Gastroesophageal sphincter (tissue), 3 donors: ENCODE results near the gene CCDC178.
"Not testable (repeated sequence)": the region's sequence is repeated elsewhere in the genome, so short reads cannot be mapped to it uniquely, and the experiment has no call there.

Experiments used
- EP300 ChIP-seq: sonication (generic); formaldehyde crosslinking; IDR thresholded peaks from one replicate; pipeline ENCODE4 v1.6.1; 2017; ENCODE audit warnings: antibody characterized with exemption, mild to moderate bottlenecking
- POLR2AphosphoS5 ChIP-seq: sonication (generic); formaldehyde crosslinking; IDR thresholded peaks from one replicate; pipeline ENCODE4 v1.6.1; 2017; ENCODE audit warnings: antibody characterized with exemption
- TF ChIP-seq, protein P1 (sequence below), 4 experiments: fragments of 200-600 bp in 2 of 4; fragments of 450-650 bp in 2 of 4; sonication (generic) in 1 of 4; IDR thresholded peaks; one replicate each; pipeline ENCODE4 v1.5.1; 2017 to 2019; ENCODE audit warnings: antibody characterized with exemption in 4 of 4, mild to moderate bottlenecking in 2 of 4, moderate library complexity in 2 of 4

DNA sequence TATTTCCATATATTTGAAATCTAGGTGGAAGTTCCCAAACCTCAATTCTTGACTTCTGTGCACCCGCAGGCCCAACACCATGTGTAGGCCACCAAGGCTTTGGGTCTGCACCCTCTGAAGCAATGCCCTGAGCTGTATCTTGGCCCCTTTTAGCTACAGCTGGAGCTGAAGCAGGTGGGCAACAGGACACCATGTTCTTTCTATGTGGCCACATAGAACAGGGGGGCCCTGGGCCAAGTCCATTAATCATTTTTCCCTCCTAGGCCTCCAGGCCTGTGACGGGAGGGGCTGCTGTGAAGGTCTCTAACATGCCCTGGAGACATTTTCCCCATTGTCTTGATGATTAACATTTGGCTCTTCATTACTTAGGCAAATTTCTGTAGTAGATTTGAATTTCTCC lies 488.2 kb downstream of the CCDC178 start:
- TF ChIP-seq EP300, POLR2AphosphoS5: not testable (repeated sequence)
- TF ChIP-seq, protein P1, sequence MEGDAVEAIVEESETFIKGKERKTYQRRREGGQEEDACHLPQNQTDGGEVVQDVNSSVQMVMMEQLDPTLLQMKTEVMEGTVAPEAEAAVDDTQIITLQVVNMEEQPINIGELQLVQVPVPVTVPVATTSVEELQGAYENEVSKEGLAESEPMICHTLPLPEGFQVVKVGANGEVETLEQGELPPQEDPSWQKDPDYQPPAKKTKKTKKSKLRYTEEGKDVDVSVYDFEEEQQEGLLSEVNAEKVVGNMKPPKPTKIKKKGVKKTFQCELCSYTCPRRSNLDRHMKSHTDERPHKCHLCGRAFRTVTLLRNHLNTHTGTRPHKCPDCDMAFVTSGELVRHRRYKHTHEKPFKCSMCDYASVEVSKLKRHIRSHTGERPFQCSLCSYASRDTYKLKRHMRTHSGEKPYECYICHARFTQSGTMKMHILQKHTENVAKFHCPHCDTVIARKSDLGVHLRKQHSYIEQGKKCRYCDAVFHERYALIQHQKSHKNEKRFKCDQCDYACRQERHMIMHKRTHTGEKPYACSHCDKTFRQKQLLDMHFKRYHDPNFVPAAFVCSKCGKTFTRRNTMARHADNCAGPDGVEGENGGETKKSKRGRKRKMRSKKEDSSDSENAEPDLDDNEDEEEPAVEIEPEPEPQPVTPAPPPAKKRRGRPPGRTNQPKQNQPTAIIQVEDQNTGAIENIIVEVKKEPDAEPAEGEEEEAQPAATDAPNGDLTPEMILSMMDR (IDR thresholded peaks at IDR 0.05): not testable (repeated sequence)
